ENCODE measurements around the gene MARK3.

MARK3 gene

GRCh38 chr14:103528587-103529382, 143.6 kb downstream of the MARK3 start, which contains the start of gene TRMT61A:
TSS of gene TRMT61A (plus strand) at chr14:103529196. CDS start at chr14:103529979, 783 bp downstream.
- DNase-seq = peak; percentile 86

DNA sequence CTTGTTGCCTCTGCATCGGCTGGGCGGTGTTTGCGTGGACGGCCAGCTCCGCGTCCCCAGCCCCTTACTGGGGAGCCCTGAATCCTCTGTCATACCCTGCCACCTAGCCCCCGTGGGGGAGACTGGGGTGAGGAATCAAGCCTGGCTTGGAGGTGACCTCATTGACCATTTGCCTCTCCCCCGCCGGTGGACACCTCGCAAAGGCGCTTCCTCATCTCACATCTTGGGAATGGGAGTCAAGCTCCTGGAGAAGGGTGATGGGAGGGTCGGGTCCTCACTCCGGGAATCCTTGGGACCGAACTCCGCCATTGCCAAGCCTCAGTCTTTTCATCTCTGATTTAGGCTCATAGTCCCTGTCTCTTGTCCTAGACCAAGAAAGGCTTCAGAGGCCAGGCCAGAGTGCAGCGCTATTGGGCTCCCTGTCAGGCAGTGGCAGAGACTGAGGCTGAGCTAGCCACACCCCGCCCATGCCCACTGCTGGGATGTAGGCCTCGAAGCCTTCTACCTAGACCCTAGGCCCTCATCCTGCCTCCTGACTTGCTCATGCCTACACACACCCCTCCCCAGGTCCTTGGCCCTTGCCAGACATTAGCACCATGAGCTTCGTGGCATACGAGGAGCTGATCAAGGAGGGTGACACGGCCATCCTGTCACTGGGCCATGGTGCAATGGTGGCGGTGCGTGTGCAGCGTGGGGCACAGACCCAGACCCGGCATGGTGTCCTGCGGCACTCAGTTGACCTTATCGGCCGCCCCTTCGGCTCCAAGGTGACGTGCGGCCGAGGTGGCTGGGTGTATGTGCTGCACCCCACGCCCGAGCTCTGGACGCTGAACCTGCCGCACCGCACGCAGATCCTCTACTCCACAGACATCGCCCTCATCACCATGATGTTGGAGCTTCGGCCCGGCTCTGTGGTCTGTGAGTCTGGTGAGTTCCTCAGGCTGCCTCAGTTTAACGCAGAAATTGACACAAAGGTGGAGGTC, 144.5 kb downstream of the MARK3 start:
- DNase-seq = no peak

DNA sequence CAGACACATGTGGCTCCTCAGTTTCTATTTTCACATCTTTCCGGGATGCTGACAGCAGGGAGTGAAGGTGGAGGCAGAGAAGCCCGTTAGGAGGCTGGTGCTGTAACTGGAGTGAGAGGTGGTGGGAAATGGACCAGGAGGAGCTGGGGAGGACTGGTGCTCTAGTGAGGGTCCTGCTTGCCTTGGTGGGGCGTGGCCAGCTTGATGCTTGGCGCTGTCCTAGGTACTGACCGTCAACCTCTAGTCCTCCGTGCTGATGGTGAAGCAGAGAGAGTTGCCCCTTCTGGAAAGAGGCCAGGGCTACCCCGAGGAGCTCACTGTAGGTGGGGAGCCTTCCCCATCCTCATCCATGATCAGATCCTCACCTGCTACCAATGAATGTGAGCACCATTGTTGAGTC, 145.2 kb downstream of the MARK3 start:
- no peak for DNase-seq

DNA sequence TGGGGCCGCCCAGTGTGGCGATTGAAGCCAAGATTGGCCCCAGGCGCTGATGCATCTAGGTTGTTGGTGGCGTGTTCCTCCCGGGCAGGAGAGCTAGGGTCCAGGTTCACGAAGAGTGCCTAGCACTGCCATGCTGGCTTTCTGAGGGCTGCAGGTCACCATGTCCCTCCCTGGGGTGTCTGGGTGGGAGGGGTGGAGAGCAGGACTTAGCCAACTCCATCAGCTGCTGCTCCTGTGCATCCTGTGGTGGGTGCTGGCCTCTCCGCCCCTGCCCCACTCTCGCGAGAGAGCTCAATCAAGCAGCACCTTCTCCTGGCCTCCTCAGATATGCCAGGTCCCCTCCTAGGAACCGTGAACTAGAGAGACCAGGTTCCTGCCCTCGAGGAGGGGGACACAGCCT, 145.6 kb downstream of the MARK3 start:
- no peak for DNase-seq

DNA sequence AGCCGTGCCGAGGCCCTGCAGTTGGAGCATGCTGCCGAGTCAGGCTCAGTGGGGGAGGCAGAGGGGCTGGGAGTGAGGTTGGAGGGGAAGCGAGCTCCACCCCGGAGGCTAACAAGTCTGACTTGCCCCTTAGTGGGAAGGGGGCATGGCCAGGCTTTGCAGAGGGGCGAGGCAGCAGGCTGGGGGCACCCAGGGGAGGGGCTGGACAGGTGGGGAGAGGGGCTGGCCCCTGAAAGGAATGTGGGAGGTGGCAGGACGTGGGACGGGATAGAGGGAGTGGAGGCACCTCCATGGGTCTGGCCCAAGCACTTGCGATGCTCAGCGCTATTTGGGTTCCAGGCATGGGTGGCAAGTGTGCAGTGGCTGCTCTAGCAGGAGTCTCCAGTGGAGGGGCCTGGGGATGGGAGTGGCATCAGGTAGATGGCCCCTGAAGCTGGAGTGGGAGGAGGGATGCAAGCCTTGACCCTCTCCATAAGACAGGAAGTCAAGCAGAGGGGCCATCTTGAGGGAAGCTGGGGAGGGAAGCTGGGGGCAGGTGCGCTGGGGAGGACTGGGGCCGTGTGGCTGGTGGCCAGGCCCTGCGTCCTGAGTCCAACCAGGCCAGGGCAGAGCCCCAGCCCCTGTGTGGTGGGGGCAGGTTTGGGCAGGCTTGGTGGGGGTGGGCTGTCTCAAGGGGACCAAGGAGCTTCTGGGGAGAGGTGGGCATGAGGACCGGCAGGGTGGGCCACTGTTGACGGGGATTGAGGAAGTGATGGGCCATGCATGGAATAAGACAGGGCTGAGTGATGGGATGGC, 146.4 kb downstream of the MARK3 start:
- no peak for DNase-seq

- no peak for DNase-seq
Observed at GRCh38 chr14:103532216-103533136, 147.3 kb downstream of the MARK3 start.

- no peak for DNase-seq
Observed at GRCh38 chr14:103533137-103533998, 148.2 kb downstream of the MARK3 start.

- no peak for DNase-seq
Observed at GRCh38 chr14:103533999-103534575, 148.9 kb downstream of the MARK3 start.

GRCh38 chr14:103534576-103535061, 149.4 kb downstream of the MARK3 start:
- DNase-seq = no peak

DNA sequence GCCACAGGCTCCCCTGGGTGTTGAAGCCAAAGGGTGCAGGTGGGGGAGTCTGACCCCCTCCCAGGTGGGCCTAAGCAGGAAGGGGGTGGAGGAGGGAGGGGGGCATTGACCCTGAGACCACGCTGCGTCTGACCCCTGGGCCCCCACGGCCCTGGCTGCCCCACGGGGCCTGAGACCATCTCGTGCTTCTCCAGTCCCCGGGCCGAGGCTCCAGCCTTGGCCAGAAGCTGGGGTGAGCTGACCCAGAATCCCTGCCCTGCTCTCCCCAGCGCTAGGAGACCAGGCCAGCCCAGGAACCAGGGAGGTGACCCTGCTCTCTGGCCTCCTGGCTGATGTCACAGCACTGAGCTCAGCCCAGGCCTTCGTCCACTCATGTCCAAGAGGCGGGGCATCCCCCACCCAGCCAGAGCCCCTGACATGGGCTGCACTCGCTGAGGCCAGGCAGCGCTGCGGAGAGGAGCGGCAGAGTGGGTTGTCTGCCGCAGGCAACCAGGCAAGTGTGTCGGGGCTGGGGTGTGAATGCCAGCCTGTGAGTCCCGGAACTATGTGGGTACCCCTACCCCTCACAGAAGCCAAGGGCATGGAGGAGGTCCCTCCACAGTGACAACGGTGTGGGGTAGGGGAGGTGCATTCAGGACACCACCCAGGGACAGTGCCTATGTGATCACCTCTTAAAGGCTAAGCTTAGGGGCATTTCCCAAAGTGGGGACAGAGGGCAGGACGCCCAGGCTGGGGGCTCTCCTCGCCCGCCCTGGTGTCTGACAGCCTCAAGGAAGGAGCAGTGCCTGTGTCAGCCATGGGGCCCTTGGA, 150.1 kb downstream of the MARK3 start:
- no peak for DNase-seq

DNA sequence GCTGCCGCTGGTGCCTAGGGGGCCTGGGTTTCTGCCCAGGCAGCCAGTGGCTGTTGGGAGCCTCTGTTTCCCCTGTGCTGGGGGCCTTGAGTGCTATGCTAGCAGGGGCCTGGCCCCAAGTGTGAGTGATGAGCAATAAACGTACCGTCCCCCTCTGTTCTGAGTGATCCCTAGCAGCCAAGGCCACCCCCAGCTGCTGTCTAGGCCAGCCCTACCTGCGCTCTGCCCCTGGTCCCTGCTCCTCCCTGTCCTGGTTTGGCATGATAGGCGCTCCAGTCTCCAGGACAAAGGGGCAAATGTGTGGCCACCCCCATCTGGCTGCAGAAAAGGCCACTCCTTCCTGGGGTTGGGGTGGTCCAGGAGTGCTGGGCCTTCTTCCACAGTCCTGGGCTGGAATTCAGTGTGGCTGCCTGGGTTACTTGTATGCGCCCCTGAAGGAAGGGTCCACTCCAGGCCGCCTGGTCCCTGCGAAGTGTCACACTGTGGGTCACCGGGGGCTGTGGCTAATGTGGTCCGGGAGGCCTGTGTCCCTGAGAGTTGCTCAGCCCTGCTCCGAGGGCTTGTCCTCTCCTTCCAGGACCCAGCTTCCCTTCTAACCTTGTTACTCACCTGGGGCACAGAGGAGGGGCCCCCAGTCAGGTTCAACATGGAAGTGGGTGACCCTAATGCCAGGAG, 150.8 kb downstream of the MARK3 start:
- DNase-seq = no peak

- no peak for DNase-seq
Observed at GRCh38 chr14:103536693-103537092, 151.5 kb downstream of the MARK3 start.

DNA sequence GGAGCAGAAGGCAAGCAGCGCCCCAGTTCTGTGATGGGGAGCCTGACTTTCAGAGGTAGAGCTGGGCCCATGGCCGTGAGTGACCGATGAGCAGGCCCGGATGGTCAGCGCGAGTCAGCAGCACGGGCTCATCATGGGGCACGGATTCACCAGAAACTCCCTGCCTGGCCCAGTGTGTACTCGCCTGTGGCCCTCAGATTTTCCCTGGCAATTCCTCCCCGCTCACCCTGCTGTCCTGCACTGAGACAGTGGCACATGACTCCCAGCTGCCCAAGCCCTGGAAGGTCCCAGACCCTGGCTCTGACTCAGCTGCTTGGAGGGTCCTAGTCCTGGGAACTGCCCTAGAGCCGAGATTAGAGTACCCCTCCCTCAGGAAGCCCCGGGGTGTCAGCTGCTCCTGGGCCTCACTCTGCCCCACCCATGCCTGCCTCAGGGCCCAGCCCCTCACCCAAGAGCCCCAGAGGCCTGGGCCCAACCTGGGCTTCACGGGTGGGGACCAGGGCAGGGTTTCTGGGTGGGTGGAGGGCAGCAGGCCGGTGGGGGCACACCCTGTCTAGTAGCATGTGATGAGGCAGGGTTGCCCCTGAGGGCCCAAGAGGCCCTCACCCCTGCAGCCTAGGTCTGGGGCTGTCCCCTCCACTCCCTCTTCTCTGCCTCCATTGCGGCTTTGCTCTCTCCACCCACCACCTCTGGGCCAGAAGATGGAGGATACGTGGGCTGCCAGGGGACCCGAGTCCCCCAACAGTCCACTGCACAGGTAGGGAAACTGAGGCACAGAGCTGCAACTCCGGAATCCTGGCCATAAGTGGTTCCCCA, 152.2 kb downstream of the MARK3 start:
- no peak for DNase-seq

- no peak for DNase-seq
Observed at GRCh38 chr14:103538291-103539055, 153.3 kb downstream of the MARK3 start.

GRCh38 chr14:103539056-103539825, 154.0 kb downstream of the MARK3 start:
- no peak for DNase-seq

Data from DMS79 (cell line).